SKM-1 (cell line): Measurements from ENCODE around the gene SBF2.
A peak's percentile ranks its signal among the peaks of the same experiment; 100 is the strongest.
"Not testable (repeated sequence)": the region's sequence is repeated elsewhere in the genome, so short reads cannot be mapped to it uniquely, and the experiment has no call there.

Experiments used
- DNase-seq: peaks from one replicate; lab custom pipeline; 2025; ENCODE audit not compliant: unreplicated experiment; lab: John Stamatoyannopoulos, UW

SBF2 gene

DNA sequence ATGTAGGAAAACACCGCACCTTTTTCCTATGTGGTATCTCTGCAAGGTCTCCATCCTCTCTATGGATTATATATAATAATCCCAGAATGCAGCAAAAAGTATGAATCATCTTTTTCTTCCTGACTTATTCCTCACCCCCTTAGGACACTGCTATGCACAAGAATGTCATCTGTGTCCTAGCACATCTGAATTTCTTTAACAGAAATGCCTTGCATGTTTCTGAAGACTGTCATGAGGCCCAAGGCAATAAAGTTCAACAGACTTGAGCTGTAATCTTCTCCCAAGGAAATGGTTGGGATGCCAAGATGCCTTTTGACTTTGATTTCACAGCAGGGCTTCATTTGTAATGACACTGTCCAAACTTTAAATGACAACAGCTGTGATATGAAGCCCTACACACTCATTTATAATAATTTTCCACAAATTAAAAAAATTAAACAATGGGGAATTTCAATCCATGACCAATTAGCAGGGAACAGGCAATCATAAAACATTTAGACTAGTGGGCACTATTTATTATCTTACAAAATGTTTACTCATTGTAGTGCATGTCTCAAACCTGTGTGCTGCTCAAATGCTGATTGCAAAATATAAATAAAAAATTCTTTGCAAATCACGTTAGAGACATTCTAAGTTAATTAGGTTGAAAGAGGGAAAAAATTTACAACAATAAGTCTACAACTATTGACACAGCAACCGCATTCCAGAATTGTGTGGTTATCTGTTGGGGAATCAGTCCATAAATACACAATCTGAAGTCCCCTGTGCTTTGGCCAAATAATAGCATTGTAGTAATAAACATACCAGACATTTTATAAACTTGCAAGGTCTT is 387.8 kb downstream of the SBF2 start:
- no peak for DNase-seq

DNA sequence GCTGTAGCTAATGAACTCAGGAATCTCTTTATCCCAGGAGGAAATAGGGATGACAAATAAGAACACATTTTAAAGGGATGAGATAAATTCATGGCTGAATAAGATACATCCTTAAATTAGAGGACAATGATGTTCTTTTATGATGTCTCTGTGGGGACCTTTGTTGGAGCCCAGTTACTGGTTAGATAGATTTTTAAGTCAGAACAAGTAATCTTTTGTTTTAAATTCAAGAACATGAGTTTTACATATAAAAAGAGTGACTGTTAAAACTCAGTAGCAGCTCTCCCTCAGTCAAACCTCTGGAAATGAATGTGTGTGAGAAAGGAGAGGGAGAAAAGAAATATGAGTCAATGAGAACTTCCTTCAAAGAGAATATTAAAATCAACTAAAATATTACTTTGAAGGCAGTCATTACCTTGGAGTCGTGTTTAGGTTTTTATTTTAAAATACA is 388.5 kb downstream of the SBF2 start:
- no peak for DNase-seq

DNA sequence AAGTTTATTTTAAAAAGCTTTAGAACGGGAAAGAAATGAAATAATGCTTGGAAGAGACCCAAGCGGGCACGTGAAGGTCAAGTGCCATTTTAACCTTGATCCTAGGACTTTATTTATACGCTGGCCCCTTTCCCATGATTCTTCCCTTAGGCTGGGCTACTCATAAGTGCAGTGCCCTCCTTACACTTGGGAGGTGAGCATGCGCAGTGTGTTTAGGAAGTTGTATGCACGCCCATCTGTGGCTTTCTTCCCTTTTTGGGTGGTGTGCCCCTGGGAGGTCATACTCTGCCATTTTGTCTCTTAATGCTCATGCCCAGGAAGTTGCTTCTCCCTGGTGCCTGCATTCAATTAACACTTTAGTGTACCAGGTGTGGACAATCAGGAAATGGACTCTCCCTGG is 390.4 kb downstream of the SBF2 start:
- DNase-seq, result no peak

DNA sequence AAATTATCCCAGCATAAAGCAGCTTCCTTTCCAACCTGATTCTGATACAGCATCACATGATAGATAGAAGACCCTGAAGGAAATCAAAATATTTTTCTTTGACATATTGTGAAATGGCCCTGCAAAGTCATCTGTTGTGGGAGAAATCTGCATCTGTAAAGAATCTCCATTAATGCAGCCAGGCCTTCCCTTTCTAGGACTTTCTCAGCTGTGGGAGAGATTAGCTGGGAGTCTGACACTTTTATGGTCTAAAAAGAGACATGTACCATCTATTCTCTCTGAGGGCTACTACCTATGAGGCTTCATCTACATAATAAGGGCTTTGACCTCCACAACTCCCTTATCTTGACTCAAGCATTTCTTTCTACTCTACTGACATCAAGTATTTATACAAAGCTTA is 392.1 kb downstream of the SBF2 start:
- DNase-seq, result no peak

DNA sequence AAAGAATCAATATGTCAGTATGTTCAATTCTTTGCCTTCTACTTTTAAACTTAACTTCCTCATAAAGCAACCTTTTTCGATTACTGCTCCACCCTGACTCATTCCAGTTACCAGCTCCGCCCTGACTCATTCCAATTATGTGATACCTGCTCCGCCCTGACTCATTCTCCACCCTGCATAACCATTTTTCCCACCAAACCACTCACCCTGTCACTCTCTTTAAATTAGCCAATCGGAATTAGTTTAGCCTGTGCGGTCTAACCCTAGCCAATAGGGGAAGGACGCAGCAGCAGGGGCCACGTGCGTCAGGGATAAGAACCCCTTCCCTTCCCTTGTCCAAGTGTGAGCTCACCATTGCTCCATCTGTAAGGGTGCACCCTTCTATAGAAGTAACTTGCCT is 393.8 kb downstream of the SBF2 start:
- not testable (repeated sequence) for DNase-seq

DNA sequence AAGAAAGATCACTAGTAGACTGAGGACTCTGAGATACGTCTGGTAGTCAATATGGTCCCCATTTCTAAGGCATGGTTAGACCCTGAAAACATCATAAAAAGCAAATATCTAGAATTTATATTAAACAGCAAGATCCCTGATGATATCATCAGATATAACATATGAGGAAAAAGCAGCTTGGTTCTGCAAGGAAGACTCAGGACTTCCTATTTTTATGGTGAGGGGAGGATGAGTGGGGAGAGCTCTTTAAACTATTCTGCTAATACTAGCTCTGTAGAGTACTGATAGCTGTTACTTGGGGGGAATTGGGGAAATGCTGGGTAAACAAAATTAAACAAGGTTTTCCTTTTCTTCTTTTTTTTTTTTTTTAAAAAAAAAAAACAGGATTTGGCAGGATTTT is 394.3 kb downstream of the SBF2 start:
- no peak for DNase-seq

DNA sequence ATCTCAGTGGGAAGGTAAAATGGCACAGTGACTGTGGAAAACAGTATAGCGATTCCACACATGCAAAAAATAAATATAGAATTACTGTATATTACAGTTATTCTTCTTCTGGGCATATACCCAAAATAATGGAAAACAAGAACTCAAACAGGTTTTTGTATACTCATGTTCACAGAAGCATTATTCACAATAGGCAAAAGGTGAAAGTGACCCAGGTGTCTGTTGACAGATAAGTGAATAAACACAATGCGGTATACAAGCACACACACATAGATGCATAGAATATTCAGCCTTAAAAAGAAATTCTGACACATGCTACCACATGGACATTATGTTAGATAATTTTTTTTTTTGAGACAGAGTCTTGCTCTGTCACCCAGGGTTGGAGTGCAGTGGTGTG is 397.1 kb downstream of the SBF2 start:
- no peak for DNase-seq

DNA sequence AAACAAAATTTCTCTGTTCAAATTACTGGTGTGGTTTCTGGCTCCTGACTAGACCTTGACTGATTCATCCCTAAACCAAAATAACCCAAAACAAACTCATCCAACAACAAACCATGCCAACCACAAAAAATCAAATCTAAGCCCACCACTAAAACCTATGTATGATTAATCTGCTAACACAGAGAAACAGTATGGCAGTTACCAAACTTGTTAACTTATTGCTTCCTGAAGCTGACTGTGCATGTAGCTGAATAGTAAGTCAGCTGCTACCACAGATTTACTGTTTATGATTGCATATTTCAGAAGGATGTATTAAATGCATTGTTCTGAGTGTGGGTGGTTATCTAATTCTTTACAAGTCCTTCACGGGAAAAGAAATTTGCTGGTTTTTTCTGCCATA is 399.0 kb downstream of the SBF2 start:
- no peak for DNase-seq

DNA sequence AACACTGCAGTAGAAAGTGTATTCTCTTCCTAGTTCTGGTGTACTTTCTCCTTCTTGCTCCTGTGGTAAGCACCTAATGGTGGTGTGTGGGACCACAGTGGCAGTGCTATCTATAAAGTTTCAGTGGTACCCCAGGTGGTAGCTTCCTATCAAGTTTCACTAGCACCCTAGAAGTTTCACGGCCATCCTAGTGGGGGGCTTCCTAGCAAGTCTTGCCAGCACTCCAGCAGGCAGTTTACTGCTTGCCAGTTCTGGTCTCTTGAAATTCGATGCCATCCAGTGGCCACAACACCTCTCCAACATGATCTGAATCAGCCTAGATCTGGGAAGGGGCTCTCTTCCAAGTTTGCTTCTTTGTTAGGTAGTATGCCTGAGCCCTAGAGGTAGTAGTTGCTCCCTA is 400.5 kb downstream of the SBF2 start:
- no peak for DNase-seq

DNA sequence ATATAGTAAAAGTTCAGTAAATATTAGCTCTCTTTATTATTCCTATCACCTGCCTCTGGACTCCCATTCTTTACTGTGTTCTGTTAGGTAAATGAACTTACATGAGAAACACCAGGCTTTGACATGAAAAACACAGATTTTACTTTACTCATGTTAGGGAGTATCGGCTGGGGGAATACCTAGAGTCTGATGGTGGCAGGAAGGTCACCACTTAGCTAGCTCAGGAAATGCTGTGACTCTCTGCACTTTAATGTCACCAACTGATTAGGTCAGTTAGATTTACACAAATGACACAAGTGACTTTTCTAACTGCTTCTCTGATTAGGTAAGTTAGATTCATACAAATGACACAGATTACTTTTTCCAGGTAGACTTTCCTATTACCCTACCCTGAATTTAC is 405.1 kb downstream of the SBF2 start:
- DNase-seq, result no peak

DNA sequence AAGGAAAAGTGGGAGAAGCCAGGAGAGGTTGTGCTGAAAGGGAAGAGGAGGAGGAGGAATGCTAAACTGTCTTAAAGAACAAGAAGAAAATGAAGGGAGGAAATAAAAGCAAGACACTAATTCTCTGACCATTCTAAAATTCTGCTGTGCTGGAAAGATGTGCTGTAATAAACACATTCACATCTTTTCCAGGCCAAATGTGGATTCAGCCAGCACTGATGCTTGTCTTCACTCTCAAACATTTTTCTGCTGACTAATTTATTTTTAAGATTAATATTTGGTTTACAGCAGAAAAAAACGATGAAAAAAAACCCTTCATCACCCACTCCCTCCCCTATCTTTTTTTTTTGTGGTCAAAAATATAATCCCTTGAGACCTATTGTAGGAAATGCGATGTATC is 406.5 kb downstream of the SBF2 start:
- DNase-seq, result no peak

DNA sequence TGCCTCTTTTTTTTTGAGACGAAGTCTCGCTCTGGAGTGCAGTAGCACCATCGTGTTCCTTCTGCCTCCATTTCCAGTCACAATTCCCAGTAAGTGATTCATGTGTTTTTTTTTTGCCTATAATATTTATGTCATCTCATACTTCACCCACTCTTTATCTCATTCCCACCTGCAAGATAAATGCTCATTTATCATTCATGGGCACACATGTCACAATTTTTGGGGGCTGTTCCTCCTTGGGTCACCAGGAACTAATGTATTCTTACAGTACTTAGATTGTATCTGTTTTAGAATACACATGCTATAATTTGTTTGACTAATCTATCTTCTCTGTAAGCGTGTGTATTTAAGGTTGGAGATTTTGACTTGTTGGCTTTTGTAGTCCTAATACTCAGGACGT is 407.4 kb downstream of the SBF2 start:
- no peak for DNase-seq

DNA sequence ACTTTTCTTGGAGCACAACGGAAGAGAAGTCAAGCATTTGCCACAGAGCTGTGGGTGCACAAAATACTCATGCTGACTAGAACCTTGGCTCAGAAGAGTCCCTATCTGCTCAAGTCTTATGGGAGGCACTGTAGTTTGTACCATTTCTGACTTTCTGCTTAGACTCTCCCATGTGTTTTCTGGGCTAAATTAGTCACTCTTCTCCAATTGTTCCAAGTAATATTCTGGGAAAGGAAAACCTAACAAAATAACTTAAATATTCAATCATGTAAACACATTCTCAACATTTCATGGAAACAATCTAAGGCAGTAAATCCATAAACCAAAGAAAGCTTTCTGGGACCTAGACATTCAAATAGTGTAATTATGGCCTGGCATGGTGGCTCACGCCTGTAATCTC is 409.4 kb downstream of the SBF2 start:
- DNase-seq, result no peak

DNA sequence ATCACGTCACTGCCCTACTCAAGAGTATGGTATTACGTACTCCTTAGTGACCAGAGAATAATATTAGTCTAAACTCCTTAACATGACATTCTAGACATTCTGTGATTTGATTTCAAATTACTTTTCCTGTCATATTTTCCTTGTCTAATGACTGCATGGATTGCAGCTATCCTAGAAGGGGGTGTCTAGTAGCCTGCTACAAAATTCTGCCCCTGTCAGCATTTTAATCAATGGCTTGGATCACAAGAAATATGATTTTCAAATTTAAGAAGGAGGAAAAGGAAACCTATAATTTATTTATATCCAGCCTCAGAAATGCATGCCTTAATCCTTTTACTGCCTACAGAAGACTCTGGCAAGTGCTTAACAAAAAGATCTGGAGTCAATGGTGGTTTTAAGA is 413.4 kb downstream of the SBF2 start:
- no peak for DNase-seq

DNA sequence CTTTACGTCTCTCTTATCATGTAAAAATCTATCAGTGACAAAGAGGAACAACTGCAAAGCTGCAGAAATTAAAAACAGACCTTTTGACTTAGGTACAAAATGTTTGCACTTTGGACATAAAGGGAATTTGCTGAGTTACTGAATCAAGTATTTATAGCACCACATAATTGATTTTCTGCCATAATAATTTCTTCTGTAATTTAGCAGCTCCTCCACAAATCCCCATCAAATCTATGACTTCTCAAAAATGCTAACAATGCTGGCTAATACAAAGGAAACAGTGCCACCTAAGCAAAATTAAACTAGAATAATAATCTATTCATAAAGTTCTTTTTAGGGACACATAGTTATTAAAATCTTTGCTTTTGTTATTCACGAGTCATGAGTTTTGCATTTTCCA is 415.1 kb downstream of the SBF2 start:
- no peak for DNase-seq

DNA sequence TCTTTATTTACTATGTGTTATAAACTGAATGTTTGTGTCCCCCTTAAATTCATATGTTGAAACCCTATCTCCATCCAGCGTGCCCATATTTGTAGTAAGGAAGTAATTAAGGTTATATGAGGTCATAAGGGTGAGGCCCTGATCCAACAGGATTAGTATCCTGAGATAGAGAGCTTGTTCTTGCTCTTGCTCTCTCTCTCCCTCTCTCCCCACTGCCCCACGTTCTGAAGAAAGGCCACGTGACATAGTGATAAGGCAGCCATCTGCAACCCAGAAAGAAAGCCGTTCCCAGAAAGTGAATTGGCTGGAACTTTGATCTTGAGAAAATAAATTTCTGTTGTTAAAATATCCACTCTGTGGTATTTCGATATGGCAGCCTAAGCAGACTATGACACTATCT is 417.7 kb downstream of the SBF2 start:
- no peak for DNase-seq

DNA sequence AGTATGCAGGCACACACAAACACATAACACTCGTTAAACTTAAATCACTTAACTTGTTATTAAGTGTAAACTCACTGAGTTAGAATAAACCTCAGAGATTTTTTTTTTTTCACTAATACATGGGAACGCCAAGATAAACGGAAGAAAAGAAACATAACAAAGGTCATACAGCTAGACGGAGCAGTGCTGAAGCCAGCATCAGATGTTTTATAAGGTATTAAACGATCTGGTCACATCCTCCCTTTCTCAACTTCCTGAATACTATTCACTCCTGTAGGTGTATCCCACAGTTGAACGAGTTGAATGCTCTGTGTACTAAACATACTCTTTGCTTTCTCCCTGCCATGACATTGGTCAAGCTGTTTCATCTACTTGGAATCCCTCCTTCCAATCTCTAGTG is 418.2 kb downstream of the SBF2 start:
- no peak for DNase-seq

DNA sequence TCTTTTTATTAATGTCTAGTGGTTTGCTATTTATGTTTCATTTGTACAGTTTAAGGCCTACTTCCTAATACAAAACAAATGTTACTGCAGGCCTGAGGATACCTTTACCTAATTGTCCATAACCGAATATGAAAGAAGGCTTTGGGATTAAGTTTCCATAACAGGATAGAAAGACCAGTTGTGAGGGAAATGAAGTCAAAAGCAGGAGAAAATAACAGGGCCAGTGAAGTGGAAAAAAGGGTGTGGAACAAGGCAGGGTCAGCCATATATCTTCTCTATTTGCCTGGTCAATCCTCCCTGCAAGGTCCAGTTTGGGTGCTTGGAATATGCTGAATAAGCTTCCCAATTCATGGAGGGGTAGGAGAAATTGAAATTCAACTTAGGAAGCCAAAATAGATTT is 418.6 kb downstream of the SBF2 start:
- no peak for DNase-seq

DNA sequence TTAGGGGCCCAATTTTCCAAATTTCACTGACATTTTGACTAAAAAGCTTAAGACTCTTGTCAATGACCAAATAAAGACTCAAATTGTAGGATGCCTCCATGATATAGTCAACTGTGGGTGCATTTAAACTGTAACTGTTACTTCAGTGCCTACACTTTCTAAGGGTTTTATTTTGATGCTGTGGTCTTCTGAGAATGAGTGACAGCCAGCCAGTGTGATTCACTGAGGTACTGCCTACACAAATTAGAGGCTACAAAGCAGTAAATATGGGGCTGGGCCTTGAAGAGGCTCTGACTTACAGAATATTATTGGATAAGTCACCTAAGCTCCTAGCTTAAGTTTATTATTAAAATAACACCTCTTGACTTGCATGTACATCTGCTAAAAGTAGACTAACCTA is 419.6 kb downstream of the SBF2 start:
- DNase-seq, result no peak

DNA sequence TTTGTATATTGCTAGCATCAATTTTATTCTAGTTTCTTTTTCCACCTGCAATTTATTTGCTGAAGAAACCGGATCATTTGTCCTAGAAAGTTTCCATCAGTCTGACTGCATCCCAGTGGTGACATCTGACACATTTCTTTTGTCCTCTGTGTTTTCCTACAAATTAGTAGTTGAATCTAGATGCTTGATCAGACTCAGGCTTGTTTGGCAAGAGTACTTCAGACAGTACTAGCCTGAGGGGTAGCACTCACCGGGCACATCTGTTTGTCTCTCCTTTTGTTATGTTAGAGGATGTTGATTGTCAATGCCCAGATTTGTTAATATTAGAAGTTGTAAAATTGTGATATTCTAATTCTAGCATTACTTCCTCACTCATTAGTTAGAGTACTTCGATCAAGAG is 425.4 kb downstream of the SBF2 start:
- DNase-seq, result no peak

DNA sequence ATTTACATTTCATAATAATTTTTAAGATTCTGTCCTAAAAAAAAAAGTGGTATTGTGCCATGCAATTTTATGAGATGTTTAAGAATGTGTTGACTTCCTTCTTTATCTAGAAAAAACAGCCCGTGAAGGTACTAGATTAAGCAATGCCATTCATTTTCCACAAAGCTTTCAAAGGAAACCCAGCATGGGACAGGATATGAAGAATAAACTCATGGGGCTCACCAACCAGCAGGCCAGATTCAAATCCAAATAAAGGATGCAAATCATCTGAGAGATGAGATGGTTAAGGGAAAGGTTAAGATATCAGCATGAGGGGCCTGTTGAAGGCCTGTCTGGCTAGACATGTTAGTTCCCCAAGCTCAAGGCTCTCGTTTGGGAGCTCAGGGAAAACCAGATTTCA is 431.0 kb downstream of the SBF2 start:
- DNase-seq, result no peak

DNA sequence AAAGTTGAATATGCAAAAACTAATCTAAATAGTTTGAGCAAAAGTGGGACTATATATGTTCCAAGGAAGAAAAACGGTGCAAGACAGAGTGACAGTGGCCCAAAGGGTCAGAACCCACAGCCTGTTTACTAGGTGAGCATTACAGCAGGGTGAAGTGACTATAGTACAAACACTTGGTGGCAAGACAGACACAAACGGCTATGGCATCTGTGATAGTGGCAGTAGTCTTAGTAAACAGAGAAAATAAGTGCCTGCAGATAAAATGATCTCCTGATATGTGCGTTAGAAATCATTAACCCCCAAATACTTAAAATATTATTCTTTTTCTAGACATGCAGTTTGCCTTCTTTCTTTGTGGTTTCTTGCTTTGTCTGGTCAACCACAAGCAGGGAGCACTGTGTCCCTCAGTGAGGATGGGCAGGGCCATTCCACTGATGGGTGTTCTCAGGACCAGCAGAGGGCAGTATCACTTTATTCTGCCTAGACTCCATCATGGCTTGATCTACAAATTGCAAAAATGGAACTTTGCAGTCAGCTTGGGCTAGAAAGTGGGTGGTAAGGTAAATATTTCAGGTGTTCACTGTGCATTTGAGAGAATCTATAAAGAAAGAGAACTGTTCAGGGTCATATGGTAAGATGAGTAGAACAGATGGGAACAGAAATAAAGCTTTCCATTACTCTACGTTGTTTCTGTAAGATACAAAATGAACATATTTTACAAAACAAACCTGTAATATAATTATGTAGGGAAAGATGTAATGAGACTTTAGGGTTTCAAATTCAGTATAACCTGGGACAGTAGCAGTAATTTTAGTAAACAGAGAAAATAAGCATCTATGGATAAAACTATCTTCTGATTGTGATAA is 431.9 kb downstream of the SBF2 start:
- DNase-seq, result peak; percentile 29
